GM19023 (cell line): ENCODE results near the gene KLF4.
A peak's percentile ranks its signal among the peaks of the same experiment; 100 is the strongest.
"Not testable (repeated sequence)": the region's sequence is repeated elsewhere in the genome, so short reads cannot be mapped to it uniquely, and the experiment has no call there.

ENCODE experiments used
- ATAC-seq: cut with Tn5 transposase; IDR thresholded peaks from one replicate; pipeline ENCODE4 v1.9.1; 2021; ENCODE audit warnings: mild to moderate bottlenecking, moderate library complexity; ENCODE audit not compliant: unreplicated experiment

The KLF4 gene

DNA sequence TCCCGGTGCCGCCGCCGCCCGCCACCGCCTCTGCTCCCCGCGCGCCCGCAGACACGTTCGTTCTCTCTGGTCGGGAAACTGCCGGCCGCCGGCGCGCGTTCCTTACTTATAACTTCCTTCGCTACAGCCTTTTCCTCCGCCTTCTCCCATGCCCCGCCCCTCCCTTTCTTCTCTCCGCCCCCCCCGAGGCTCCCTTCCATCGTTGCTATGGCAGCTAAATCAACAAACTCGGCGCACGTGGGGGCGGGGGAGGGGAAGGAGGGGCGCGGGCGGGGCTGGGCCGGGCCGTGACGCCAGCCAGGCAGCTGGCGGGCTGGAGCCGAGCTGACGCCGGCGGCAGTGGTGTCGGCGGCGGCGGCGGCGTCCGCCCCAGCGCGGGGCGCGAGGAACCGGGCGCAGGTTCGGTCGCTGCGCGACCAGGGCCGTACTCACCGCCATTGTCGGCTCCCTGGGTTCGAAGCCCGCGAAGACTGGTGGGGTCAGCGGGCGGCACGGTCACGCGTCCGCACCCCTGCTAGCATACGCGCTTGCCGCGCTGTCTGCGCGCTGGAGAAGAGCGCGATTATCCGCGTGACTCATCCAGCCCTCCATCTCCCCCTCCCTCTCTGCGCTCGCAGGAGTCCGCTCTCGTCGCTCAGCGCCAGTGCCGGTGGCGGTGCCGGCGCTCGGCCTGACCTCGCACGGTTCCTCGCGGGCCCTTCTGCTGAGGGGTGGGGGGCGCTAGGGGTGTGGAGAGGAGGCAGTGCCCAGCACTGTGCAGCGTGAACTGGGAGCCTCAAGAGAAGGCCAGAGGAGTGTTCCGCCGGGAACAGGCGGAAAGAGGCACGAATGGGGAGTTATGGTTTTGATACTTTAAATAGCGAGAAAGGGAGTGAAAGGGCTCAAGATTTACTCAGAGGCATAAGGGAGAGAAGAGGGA, at the start of gene KLF4:
KLF4 (minus strand) TSS at position 83 of the 919 bp plus-strand sequence. CDS start 597 bp downstream, outside the sequence.
- ATAC-seq = peak; percentile 64

DNA sequence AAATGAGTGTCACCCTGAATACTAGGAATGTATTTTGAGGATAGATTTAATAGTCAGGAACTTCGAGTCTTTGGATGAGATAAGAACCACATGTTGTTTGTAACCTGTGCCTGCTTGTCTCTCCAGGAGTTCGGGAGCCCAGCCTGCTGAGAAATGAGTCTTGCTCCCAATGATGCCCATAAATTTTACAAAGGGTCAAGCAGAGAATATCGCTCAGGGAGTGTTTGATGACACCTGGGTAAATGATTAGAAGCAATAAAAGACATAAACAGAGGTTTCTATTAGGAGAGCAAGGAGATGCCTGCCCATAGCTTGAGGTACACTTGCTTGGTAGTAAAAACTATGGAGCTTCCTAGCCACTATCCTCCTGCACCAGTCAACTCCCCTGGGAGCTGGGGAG, 46.9 kb upstream of the KLF4 start:
- no peak for ATAC-seq

DNA sequence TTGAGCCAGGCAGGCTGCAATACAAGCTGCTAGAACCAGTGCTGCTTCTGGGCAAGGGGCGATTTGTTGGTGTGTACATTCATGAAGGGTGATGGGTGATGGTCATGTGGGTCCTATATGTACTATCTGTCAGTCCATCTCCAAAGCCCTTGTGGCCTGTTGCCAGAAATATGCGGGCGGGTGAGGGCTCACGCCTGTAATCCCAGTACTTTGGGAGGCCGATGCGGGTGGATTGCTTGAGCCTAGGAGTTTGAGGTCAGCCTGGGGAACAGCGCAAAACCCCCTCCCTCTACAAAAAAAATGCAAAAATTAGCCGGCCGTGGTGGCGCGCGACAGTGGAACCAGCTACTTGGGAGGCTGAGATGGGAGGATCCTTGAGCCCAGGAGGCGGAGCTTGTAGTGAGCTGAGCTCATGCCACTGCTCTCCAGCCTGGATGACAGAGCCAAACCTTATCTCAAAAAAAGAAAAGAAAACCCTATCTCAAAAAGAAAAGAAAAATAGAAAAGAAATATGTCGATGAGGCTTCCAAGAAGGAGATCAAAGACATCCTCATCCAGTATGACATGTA, 45.0 kb upstream of the KLF4 start:
- ATAC-seq = no peak

DNA sequence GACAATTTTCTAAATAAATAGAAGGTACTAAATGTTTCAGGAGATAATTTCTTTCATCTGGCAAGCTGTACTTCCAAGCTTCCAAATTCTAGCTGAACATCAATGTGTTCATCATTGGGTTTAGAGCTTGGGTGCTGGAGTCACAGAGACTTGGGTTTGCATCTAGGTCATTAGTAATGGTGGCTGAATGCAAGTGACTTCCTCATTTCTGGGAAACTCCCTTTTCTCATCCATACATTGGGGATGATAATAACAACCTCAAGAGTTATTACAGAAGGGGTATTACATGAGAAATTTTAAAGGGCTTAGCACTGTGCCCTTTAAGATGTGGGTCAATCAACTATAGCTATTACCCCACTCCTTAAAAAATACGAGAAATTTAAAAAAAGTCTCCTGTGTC, 41.1 kb upstream of the KLF4 start:
- ATAC-seq = no peak

DNA sequence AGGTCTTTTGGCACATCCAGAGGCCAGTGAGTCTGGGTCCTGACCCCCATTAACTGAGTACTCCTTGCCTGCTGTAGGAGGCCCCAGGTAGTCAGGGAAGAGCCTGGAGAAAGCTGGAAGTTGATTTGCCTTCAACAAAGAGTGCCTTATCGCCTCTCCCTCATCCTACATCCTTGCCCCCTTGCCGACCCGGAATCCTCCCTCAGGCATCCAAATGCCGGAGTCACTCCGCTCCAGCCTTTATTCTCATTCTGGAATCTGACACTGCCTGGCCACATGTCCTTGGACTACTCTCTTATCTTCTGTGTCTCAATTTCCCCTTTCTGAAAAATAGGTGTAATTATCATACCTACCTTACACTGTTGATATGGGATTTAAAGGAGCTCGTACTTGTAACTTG, 39.1 kb upstream of the KLF4 start:
- no peak for ATAC-seq

DNA sequence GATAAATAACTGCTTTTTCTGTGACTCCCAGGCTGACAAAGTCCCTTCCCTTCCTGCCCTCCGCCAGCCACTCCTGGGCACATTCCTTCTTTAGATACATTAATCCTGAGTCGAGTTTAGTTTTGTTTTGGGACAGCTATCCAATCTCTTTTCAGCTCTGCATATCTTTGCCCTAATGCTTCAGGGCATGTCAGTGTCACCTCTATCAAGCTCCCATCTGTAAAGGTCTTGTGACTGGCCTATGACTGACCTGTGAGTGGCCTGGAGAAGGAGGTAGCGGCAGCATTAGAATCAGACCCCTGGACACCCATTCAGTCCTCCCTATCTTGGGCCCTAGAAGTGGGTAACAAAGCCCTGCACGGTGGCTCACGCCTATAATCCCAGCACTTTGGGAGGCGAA, 34.0 kb upstream of the KLF4 start:
- no peak for ATAC-seq

DNA sequence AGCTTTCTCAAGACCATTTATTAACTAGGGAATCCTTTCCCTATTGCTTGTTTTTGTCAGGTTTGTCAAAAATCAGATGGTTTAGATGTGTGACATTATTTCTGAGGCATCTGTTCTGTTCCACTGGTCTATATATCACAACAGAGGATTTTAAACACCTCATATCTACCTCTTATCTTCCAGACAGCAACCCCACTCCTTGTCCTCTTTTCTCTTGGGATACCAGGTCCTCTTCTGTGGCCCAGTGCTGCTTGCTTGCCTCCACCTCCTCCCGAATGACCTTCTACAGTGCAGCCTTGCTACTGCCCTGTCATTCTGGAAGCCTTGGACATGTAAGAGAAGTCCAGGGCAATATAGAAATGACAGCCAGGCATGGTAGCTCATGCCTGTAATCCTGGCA, 30.6 kb upstream of the KLF4 start:
- no peak for ATAC-seq

DNA sequence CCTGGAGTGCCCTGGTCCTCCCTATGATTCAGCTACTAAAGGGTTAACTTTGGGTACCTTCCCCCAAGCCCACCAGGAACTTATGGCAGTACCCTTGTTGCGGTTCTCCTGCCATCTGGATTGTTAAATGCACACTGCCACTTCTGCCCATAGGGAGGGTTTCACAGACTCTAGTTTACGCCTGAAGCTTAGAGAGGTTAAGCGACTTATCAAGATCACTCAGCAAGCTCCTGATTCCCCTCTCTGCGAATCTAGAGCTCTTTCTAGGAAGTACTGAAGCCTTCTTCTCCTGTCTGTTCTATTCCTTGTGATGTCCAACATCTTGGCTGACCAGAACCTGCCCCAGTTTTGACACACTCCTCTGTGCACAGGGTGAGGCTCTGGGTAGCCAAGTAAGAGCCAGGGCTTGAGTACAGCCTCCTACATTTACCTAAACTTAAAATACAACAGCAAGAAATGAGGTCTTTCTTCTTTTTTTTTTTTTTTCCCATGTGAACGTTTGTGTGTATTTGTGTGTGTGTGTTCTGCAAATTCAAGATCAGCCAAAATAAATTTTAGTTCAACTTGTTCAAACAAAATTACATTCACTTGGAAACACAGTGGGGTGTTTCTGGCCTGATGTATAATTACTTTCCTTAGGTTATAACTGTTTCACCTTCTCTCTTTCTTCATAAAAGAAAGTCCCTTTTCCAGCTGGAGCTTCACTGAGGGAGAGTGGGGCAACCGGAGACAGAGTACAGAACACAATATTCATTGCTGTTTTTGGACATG, 28.7 kb upstream of the KLF4 start:
- no peak for ATAC-seq

DNA sequence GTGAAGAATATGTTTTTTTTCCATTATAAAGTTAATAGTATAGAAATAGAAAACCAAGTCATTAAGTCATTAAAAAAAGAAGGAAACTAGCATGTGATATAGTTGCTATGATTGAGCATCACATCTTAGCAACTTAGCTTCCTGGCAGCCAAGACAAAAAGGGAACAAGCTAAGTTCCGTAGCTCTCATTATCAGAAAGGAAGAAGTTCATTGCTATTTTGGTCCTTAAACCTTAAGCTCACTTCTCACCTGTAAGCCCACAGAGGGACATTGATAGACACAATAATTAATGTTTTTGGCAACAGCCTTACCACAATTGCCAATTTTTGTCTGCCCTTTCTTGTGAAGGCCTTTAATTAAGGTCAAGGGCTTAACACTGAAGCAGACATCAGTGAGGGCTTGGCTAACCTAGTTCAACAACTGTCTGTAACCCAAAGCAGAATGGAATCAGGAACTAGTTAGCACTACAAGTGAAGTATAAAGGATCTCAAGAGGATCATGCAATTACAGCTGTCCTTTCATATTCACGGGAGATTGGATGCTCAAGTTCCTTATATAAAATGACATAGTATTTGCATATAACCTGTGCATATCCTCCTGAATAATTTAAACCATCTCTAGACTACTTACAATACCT, 24.0 kb upstream of the KLF4 start:
- no peak for ATAC-seq

DNA sequence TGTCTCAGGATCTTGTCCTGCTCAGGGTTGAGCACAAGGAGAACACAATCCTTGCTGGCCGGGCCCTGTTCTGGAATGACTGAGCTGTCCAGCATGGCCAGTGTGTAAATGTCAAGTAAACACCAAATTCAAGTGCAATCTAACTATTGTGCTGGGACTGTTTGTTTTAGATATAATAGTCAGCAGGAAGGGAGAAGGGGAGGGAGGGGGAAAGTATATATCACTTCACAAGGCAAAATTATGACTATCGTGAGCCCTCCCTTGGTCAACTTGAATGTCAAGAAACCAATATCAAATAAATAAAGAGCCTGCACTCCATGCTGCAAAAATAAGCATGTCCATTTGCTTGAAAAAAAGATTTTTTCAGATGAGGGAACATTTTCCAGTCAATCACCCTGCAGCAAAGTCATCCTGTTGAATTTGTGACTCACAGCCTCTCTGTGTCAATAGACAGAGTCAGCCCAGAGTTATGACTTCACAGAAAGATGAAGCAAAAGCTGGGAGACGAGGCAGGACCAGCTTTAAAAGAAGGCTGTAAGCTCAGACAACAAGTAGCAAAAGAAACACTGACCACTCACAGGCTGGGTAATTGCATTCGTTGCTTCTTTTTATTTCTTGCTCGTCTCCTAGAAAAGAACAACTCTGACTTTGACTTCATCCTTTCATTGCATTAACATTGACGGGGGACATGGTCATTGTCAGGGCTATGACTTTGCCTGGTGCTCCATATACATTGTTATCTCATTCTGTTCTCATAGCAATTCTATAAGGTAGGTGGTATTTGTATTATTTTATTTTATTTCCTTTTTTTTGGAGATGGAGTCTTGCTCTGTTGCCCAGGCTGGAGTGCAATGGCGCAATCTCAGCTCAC, 15.3 kb upstream of the KLF4 start:
- ATAC-seq = no peak

DNA sequence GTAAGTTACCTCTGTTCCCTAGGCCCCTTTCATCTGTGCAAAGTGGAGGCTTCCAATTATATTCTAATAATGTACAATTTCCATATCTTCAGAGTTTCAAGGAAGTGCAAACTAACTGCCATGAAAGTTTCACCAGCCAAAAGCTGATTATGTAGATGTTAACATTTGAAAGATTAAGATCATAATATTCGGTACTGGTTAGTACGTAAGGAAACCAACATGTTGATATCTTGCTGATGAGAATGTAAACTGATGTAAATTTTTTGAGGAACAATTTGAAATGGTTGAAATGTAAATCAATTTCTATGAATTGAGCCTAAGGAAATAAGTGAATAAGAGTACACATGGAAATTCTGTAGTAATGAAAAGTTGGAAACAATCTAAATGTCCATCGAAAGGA, 12.9 kb upstream of the KLF4 start:
- no peak for ATAC-seq

DNA sequence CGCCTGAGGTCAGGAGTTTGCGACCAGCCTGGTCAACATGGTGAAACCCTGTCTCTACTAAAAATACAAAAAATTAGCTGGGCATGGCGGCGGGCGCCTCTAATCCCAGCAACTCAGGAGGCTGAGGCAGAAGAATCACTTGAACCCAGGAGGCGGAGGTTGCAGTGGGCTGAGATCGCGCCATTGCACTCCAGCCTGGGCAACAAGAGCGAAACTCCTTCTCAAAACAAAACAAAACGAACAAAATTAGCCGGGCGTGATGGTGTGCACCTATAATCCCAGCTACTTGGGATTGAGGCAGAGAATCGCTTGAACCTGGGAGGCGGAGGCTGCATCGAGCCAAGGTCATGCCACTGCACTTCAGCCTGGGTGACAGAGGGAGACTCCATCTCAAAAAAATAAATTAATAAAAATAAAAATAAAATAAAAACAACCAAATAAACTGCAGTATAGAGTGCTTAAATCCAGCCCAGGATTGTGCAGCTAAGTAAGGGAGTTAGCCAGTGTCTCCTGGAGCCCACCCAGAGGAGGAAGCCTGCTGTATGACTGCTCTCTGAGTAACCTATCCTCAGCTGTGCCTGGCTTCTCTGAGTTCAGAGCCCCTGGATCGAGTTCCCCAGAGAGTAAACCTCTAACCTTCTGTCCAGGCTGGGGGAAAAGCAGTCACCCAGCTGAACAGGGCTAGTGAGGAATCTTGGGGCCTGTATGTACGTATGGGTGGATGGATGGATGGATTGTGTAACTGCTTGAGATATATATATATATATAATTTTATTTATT, 11.0 kb upstream of the KLF4 start:
- not testable (repeated sequence) for ATAC-seq

DNA sequence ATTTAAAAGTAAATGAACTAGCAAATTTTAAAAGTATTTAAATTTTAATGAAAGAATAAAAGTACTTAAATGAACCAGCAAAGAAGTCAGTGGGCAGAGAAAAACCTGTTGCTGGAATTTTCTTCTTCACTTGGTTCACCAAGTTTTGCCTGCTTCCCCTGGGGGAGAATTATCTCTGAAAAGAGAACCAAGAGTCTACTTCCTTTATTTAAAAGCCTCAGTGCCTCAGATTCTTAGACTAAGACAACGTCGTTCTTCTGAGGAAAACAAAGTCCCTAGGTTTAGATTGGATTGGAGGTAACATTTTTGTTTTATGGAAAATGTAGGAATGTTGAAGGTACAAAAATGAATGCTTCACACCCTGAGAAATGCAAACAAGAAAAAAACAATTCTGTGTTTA, 7.4 kb upstream of the KLF4 start:
- ATAC-seq = no peak

DNA sequence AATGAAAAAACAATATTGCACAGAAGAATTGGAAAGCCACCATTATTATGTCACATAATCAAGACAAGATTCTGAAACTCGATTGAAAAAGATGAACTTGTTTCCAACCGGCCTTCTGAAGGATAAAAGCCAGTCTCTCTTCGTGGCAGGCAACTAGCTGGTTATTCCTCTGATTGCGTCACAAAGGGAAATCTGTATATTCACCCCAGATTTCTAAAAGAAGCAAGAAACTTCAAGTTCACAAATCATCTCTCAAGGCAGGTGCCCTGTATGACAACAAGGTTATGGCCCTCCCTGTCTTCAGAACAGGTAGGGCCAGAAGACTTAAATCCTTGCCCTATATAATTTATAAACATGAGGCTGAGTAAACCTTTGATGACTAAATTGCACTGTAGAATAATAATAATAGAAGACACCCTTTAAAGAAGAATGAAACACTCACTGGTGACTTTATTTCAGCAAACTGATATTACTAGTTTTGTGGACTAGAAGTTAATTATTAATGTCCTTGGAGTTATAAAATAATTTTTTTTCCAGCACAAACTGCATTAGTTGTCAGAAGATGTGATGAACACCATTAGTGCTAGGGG, 2.9 kb upstream of the KLF4 start:
- ATAC-seq = no peak

DNA sequence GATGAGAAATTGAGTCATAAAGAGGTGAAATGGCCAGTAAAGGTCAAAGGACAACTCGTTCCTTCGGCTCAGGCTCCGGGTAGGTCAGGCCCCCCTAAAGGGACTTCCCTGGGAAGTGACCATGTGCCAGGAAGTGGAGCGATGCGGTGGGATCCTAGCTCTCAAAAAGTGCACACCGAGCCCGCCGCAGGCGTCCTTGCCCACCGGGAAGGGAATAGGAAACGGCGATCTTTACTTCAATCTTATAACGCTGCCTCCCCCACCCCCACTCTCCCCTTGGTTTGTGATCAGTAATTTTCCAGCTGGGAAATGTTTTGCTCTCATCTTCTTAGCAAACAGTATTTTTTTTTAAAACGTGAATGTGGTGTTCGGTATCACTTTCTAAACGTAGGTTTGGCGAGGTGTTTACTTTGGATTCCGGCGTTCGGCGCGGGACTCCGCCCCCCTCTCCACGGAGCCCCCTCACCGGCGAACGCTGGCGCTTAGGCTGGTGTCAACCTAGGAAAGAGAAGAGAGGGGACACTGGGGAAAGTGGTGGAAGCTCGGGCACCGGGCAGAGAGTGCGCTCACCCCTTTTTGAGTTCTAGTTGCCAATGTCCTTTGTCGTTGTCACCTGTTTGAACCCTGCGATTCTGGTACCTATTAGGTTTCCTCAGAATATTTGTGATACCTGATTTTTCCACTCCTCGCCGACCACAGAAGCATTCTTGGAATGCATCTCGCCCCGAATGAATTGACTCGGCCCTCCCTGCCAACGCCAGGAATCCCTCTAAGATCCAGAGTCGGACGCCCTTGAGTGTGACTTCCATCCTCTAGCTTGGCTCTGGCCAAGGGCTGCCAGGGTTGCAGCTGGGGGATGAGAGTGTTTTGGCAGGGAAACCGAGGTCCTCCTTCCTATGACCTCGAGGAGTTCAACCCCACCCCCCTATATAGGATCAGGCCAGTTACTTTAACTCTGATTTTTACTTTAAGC, 1.8 kb upstream of the KLF4 start:
- ATAC-seq = no peak

DNA sequence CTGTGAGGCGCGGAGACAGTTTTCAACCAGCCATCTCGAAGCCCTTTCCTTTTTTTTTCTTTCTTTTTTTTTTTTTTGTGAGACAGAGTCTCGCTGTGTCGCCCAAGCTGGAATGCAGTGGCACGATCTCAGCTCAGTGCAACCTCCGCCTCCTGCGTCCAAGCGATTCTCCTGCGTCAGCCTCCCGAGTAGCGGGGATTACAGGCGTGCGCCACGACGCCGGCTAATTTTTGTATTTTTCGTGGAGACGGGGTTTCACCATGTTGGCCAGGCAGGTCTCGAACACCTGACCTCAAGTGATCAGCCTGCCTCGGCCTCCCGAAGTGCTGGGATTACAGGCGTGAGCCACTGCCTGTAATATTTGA, 1.0 kb upstream of the KLF4 start:
- not testable (repeated sequence) for ATAC-seq

DNA sequence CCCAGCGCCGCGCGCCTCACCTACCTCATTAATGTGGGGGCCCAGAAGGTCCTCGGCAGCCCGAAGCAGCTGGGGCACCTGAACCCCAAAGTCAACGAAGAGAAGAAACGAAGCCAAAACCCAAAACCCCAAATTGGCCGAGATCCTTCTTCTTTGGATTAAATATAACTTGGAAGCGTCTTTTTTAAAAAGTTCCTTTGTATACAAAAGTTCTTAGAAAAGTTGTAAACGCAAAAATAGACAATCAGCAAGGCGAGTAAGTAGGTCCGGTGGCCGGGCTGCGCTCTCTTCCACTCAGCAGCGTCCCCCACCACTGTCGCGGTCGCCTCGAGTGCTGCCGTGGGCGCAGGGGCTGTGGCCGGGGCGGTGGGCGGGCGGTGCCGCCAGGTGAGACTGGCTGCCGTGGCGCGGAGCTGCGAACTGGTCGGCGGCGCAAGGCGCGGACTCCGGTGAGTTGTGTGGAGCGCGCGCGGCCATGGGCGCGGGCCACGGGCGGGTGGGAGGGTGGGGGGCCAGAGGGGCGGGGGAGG, 360 bp downstream of the KLF4 start:
- peak; percentile 24 for ATAC-seq
